GM21717 (cell line): Measurements from ENCODE around the gene OR6C70.

ENCODE experiments used
- ATAC-seq: cut with Tn5 transposase; IDR thresholded peaks from one replicate; pipeline ENCODE4 v1.9.1; 2021; ENCODE audit warnings: mild to moderate bottlenecking, moderate library complexity; ENCODE audit not compliant: unreplicated experiment

Gene OR6C70

GRCh38 chr12:55420307-55420962, 49.5 kb downstream of the OR6C70 start:
- no peak for ATAC-seq
